NT2/D1 (cell line): ENCODE data around the gene C19orf12.
"Not testable (repeated sequence)": the region's sequence is repeated elsewhere in the genome, so short reads cannot be mapped to it uniquely, and the experiment has no call there.

Source experiments
- SUZ12 ChIP-seq: IDR thresholded peaks from 2 replicates; pipeline ENCODE4 v1.6.1; 2011; ENCODE audit not compliant: insufficient read length, insufficient read depth; ENCODE audit errors: extremely low read depth
- YY1 ChIP-seq: IDR thresholded peaks from 2 replicates; pipeline ENCODE4 v1.6.1; 2011; ENCODE audit not compliant: insufficient read length, insufficient read depth

GRCh38 chr19:29671026-29671392, 44.1 kb downstream of the C19orf12 start:
- TF ChIP-seq YY1, SUZ12: not testable (repeated sequence)
